ENCODE data around the gene PRKN. TPM values are rescaled to one million over a fixed set of nuclear protein-coding genes. Genes with fewer than 3 reads are reported as not detected.
"Not testable (repeated sequence)": the region's sequence is repeated elsewhere in the genome, so short reads cannot be mapped to it uniquely, and the experiment has no call there.

Gene PRKN
- total and polyA plus RNA-seq, 2 donors (not counting 3 experiments of a cell fraction or from before 2014, with no cell fraction given): 0.06 TPM; not detected in 1

GRCh38 chr6:162679681-162680080, 47.9 kb downstream of the PRKN start:
- dilution Hi-C loops (cut with MboI; ENCODE audit: extremely low pct_ligation_motif_present, low sequenced_read_pairs): no loop called here
- H3K9me1 ChIP-seq (replicated peaks; ENCODE audit: control insufficient read depth, extremely low read depth, insufficient read depth, low read length): no peaks in the 10 kb centered on the region
- no peak overlapping the region for H3K9ac ChIP-seq (replicated peaks; ENCODE audit: extremely low read depth, insufficient read depth, low read length)
- intact Hi-C loops (cut with micrococcal nuclease): no loop called here
- no peak overlapping the region for H3K4me3 ChIP-seq (replicated peaks in 1 of 3; ENCODE audit: insufficient read depth in 1 of 3, low read depth in 1 of 3, low read length in 3 of 3)
- BruUV-seq (replicated peaks): no TSS peak
- H3K4me2 ChIP-seq (ENCODE audit: insufficient read depth, low read length): no peak overlapping the region
- DNase-seq (ENCODE audit: low read depth, low spot score) (no peak), FAIRE-seq (no peak)
- ChIA-PET CTCF (no interaction called here), POLR2A (no interaction called here)
- H3K9me3 ChIP-seq (replicated peaks; ENCODE audit: control insufficient read depth, insufficient read depth, low read length): no peaks in the 10 kb centered on the region
- H3K36me3 ChIP-seq (ENCODE audit: control insufficient read depth in 2 of 2, extremely low read depth in 1 of 2, insufficient read depth in 2 of 2, low read length in 2 of 2): no peaks in the 10 kb centered on the region
- H4K20me1 ChIP-seq (replicated peaks; ENCODE audit: control insufficient read depth, extremely low read depth, insufficient read depth, low read length): no peaks in the 10 kb centered on the region
- no peaks in the 10 kb centered on the region for H3K79me2 ChIP-seq (ENCODE audit: control insufficient read depth, insufficient read depth, low read length)
- H3K27me3 ChIP-seq (ENCODE audit: control insufficient read depth in 2 of 2, insufficient read depth in 2 of 2, low read length in 2 of 2): no peaks in the 10 kb centered on the region
- TF ChIP-seq JUN (IDR thresholded peaks at IDR 0.05; ENCODE audit: borderline replicate concordance, insufficient read depth, insufficient read length, low read depth): no peak
- no peak for TF ChIP-seq MYC (IDR thresholded peaks at IDR 0.05; ENCODE audit: low read depth, low read length)
- TF ChIP-seq GATA2 (IDR thresholded peaks at IDR 0.05; ENCODE audit: insufficient read depth, insufficient read length, low read depth, low read length): no peak
- TF ChIP-seq POLR2AphosphoS5 (IDR thresholded peaks at IDR 0.05; ENCODE audit: insufficient read depth, low read depth, low read length): no peak
- TF ChIP-seq FOS (IDR thresholded peaks at IDR 0.05; ENCODE audit: borderline replicate concordance, insufficient read depth, low read length): no peak
- no peak overlapping the region for H2AFZ ChIP-seq (ENCODE audit: low read depth, low read length)
- no peak overlapping the region for H3K27ac ChIP-seq (ENCODE audit: insufficient read depth, low read depth, low read length)
- no peaks in the 10 kb centered on the region for H3K4me1 ChIP-seq (ENCODE audit: control insufficient read depth, extremely low read depth, insufficient read depth, low read length)

DNA sequence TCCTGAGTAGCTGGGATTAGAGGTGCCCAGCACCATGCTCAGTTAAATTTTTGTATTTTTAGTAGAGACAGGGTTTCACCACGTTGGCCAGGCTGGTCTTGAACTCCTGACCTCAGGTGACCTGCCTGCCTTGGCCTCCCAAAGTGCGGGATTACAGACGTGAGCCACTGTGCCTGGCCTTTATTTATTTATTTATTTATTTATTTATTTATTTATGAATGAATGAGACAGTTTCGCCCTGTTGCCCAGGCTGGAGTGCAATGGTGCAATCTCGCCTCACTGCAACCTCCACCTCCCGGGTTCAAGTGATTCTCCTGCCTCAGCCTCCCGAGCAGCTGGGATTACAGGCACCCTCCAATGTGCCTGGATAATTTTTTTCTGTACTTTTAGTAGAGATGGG, 48.7 kb downstream of the PRKN start:
- BruUV-seq (replicated peaks); POLR2A ChIA-PET; H2AFZ ChIP-seq (ENCODE audit: low read depth, low read length); H3K36me3 ChIP-seq (ENCODE audit: control insufficient read depth in 2 of 2, extremely low read depth in 1 of 2, insufficient read depth in 2 of 2, low read length in 2 of 2); DNase-seq (ENCODE audit: low read depth, low spot score); H3K9ac ChIP-seq (replicated peaks; ENCODE audit: extremely low read depth, insufficient read depth, low read length); H3K27me3 ChIP-seq (ENCODE audit: control insufficient read depth in 2 of 2, insufficient read depth in 2 of 2, low read length in 2 of 2); H3K9me3 ChIP-seq (replicated peaks; ENCODE audit: control insufficient read depth, insufficient read depth, low read length); dilution Hi-C loops (cut with MboI; ENCODE audit: extremely low pct_ligation_motif_present, low sequenced_read_pairs); H3K4me3 ChIP-seq (replicated peaks in 1 of 3; ENCODE audit: insufficient read depth in 1 of 3, low read depth in 1 of 3, low read length in 3 of 3); H3K9me1 ChIP-seq (replicated peaks; ENCODE audit: control insufficient read depth, extremely low read depth, insufficient read depth, low read length); H3K79me2 ChIP-seq (ENCODE audit: control insufficient read depth, insufficient read depth, low read length); FAIRE-seq; H3K4me2 ChIP-seq (ENCODE audit: insufficient read depth, low read length); H4K20me1 ChIP-seq (replicated peaks; ENCODE audit: control insufficient read depth, extremely low read depth, insufficient read depth, low read length); H3K27ac ChIP-seq (ENCODE audit: insufficient read depth, low read depth, low read length); CTCF ChIA-PET; H3K4me1 ChIP-seq (ENCODE audit: control insufficient read depth, extremely low read depth, insufficient read depth, low read length); intact Hi-C loops (cut with micrococcal nuclease): not testable (repeated sequence)

Data from endothelial cell of umbilical vein (primary cell).